HepG2 (cell line): ENCODE data around the gene NBEAL2. TPM values are rescaled to one million over a fixed set of nuclear protein-coding genes. Genes with fewer than 3 reads are reported as not detected.
A peak's percentile ranks its signal among the peaks of the same experiment; 100 is the strongest.

Source experiments
- AFF4 ChIP-seq: sonication (generic); formaldehyde crosslinking; IDR thresholded peaks from 2 replicates; pipeline ENCODE4 v1.4.0; 2020; ENCODE audit warnings: missing genetic modification reagents
- BRF2 ChIP-seq: sonication (generic); formaldehyde crosslinking; IDR thresholded peaks from 2 replicates; pipeline ENCODE4 v1.8.1; 2022; ENCODE audit warnings: mild to moderate bottlenecking, missing genetic modification reagents
- CEBPG ChIP-seq: IDR thresholded peaks from 2 replicates; pipeline ENCODE4 v1.6.1; 2016
- CEBPZ ChIP-seq: IDR thresholded peaks from 2 replicates; pipeline ENCODE4 v1.6.1; 2012; ENCODE audit warnings: low read length, improper control_type of control experiment
- CHD2 ChIP-seq: IDR thresholded peaks from 2 replicates; pipeline ENCODE4 v1.6.1; 2011; ENCODE audit warnings: low read depth, low read length, improper control_type of control experiment
- HNRNPL ChIP-seq: fragments of 200-400 bp; formaldehyde crosslinking; IDR thresholded peaks from 2 replicates; pipeline ENCODE4 v1.6.1; 2017; ENCODE audit warnings: mild to moderate bottlenecking, low read depth, low read length
- HNRNPUL1 ChIP-seq: fragments of 200-400 bp; formaldehyde crosslinking; IDR thresholded peaks from 2 replicates; pipeline ENCODE4 v1.6.1; 2017; ENCODE audit warnings: low read depth, mild to moderate bottlenecking, low read length, moderate library complexity
- IRF1 ChIP-seq: sonication (generic); formaldehyde crosslinking; IDR thresholded peaks from 2 replicates; pipeline ENCODE4 v1.4.0; 2020; ENCODE audit warnings: low read depth, mild to moderate bottlenecking, missing genetic modification reagents
- MEIS2 ChIP-seq: sonication (generic); formaldehyde crosslinking; IDR thresholded peaks from 2 replicates; pipeline ENCODE4 v1.9.0; 2021; ENCODE audit warnings: mild to moderate bottlenecking, missing genetic modification reagents
- NFE2L2 ChIP-seq: fragments of 150-350 bp; IDR thresholded peaks from 2 replicates; pipeline ENCODE4 v1.6.1; 2014; ENCODE audit warnings: low read length
- PAWR ChIP-seq: sonication (generic); formaldehyde crosslinking; IDR thresholded peaks from 2 replicates; pipeline ENCODE4 v1.4.0; 2020; ENCODE audit warnings: missing genetic modification reagents, mild to moderate bottlenecking, borderline replicate concordance
- TGIF2 ChIP-seq: IDR thresholded peaks from 2 replicates; pipeline ENCODE4 v1.6.1; 2016; ENCODE audit warnings: control low read depth, missing compliant biosample characterization
- ZFAT ChIP-seq: sonication (generic); formaldehyde crosslinking; conservative IDR thresholded peaks from 2 replicates; pipeline ENCODE4 v1.8.1; 2023; ENCODE audit warnings: missing genetic modification reagents, inconsistent platforms
- ZFP37 ChIP-seq: sonication (generic); formaldehyde crosslinking; IDR thresholded peaks from 2 replicates; pipeline ENCODE4 v1.4.0; 2020; ENCODE audit warnings: missing genetic modification reagents, borderline replicate concordance
- ZNF225 ChIP-seq: sonication (generic); formaldehyde crosslinking; IDR thresholded peaks from 2 replicates; pipeline ENCODE4 v1.4.0; 2020; ENCODE audit warnings: mild to moderate bottlenecking, missing genetic modification reagents
- ZNF34 ChIP-seq: sonication (generic); formaldehyde crosslinking; IDR thresholded peaks from 2 replicates; pipeline ENCODE4 v1.4.0; 2020; ENCODE audit warnings: mild to moderate bottlenecking, missing genetic modification reagents, borderline replicate concordance
- ZNF766 ChIP-seq: sonication (generic); formaldehyde crosslinking; IDR thresholded peaks from 2 replicates; pipeline ENCODE4 v1.5.0; 2020; ENCODE audit warnings: missing genetic modification reagents, borderline replicate concordance
- ZNF773 ChIP-seq: sonication (generic); formaldehyde crosslinking; IDR thresholded peaks from 2 replicates; pipeline ENCODE4 v1.4.0; 2020; ENCODE audit warnings: missing genetic modification reagents, borderline replicate concordance
- ZNF781 ChIP-seq: sonication (generic); formaldehyde crosslinking; IDR thresholded peaks from 2 replicates; pipeline ENCODE4 v1.5.1; 2020; ENCODE audit warnings: borderline replicate concordance, mild to moderate bottlenecking, missing genetic modification reagents; ENCODE audit errors: not compliant biosample characterization
- ZNF883 ChIP-seq: sonication (generic); formaldehyde crosslinking; IDR thresholded peaks from 2 replicates; pipeline ENCODE4 v1.5.1; 2020; ENCODE audit warnings: mild to moderate bottlenecking, missing genetic modification reagents; ENCODE audit errors: not compliant biosample characterization
- ZSCAN21 ChIP-seq: sonication (generic); formaldehyde crosslinking; IDR thresholded peaks from 2 replicates; pipeline ENCODE4 v1.8.0; 2022; ENCODE audit warnings: mild to moderate bottlenecking, missing genetic modification reagents, moderate library complexity, borderline replicate concordance
- polyA plus RNA-seq, 8 experiments: library from polyadenylated mRNA; depleted of rRNA in 3 of 8; stranded (reverse) in 7 of 8; unstranded in 1 of 8; fragments of >200 nt; fragmentation: Illumina TruSeq in 4 of 8; extraction: Trizol in 4 of 8; gene quantifications; 2 replicates each; pipeline versions ENCODE4 v1.2.1 to v1.2.3, GENCODE V29; 2011 to 2016; ENCODE audit warnings: low read depth in 4 of 8, missing spikeins in 1 of 8, mixed read lengths in 1 of 8; ENCODE audit not compliant: insufficient read depth in 1 of 8
- total RNA-seq, 5 experiments: library from RNA; depleted of rRNA; stranded (reverse); fragments of >200 nt; fragmentation: Illumina TruSeq; extraction: Trizol; gene quantifications; 2 replicates each; pipeline ENCODE4 v1.2.3, GENCODE V29; 2016; ENCODE audit warnings: low read depth in 1 of 5

Gene NBEAL2
- total and polyA plus RNA-seq, 2 of the 13 experiments (the other 11 are each of a cell fraction or from before 2014, with no cell fraction given), result 9.7 to 12.4 TPM

- TF ChIP-seq CEBPZ, result no peak
- TF ChIP-seq ZNF883 (CRISPR knock-in tag), result peak; percentile 82
- no peak for TF ChIP-seq TGIF2 (CRISPR knock-in tag)
- TF ChIP-seq AFF4 (CRISPR knock-in tag), result no peak
- TF ChIP-seq HNRNPL, result peak; percentile 72; the same call in 1 of the 2 replicates
- TF ChIP-seq ZNF34 (CRISPR knock-in tag), result no peak
- TF ChIP-seq ZNF773 (CRISPR knock-in tag), result no peak
- no peak for TF ChIP-seq ZFP37 (CRISPR knock-in tag)
- no peak for TF ChIP-seq CEBPG
- TF ChIP-seq ZSCAN21 (CRISPR knock-in tag), result no peak
- no peak for TF ChIP-seq BRF2
- TF ChIP-seq MEIS2 (CRISPR knock-in tag), result peak; percentile 53; the same call in 1 of the 2 replicates
- TF ChIP-seq ZNF781 (CRISPR knock-in tag), result no peak
- no peak for TF ChIP-seq ZNF225 (CRISPR knock-in tag)
- no peak for TF ChIP-seq NFE2L2
- no peak for TF ChIP-seq HNRNPUL1
- no peak for TF ChIP-seq ZFAT (CRISPR knock-in tag)
- no peak for TF ChIP-seq CHD2
- no peak for TF ChIP-seq PAWR (CRISPR knock-in tag)
- no peak for TF ChIP-seq IRF1
- TF ChIP-seq ZNF766, result no peak
Observed at GRCh38 chr3:46998121-46998851, 18.8 kb downstream of the NBEAL2 start (continued).
